Stimulated activated CD8-positive, alpha-beta memory T cell treated with anti-CD3 and anti-CD28 coated beads, Interleukin-15, amount 100 ng/mL, for 1 hour (primary cell): ENCODE results near the gene SLC35A5.

Experiments used
- DNase-seq: peaks from one replicate; pipeline ENCODE4 v3.0.0-alpha.2; 2020; ENCODE audit warnings: low read depth

Gene SLC35A5

GRCh38 chr3:112572701-112573100 lies 10.9 kb downstream of the SLC35A5 start:
- DNase-seq, result no peak

- no peak for DNase-seq
These were observed 17.4 kb downstream of the SLC35A5 start for GRCh38 chr3:112579232-112579631.

GRCh38 chr3:112579697-112580096 lies 17.9 kb downstream of the SLC35A5 start:
- no peak for DNase-seq

GRCh38 chr3:112582244-112582874 lies 20.5 kb downstream of the SLC35A5 start:
- DNase-seq, result no peak

- DNase-seq, result no peak
These were observed 21.3 kb downstream of the SLC35A5 start for GRCh38 chr3:112583105-112583504.

- DNase-seq, result no peak
These were observed 23.9 kb downstream of the SLC35A5 start for GRCh38 chr3:112585782-112586181.

GRCh38 chr3:112587336-112587735 lies 25.5 kb downstream of the SLC35A5 start:
- no peak for DNase-seq

- DNase-seq, result no peak
These were observed 31.4 kb downstream of the SLC35A5 start for GRCh38 chr3:112593258-112593657.

- no peak for DNase-seq
These were observed 33.0 kb downstream of the SLC35A5 start for GRCh38 chr3:112594856-112595255.

GRCh38 chr3:112597945-112598344 lies 36.1 kb downstream of the SLC35A5 start:
- DNase-seq, result no peak

- no peak for DNase-seq
These were observed 36.9 kb downstream of the SLC35A5 start for GRCh38 chr3:112598731-112599130.

GRCh38 chr3:112602217-112602838 lies 40.5 kb downstream of the SLC35A5 start:
- no peak for DNase-seq

GRCh38 chr3:112604536-112604935 lies 42.7 kb downstream of the SLC35A5 start:
- DNase-seq, result no peak

- DNase-seq, result no peak
These were observed 43.4 kb downstream of the SLC35A5 start for GRCh38 chr3:112605285-112605684.

- DNase-seq, result no peak
These were observed 44.3 kb downstream of the SLC35A5 start for GRCh38 chr3:112606098-112606497.

- DNase-seq, result no peak
These were observed 46.0 kb downstream of the SLC35A5 start for GRCh38 chr3:112607863-112608262.

GRCh38 chr3:112610121-112610520 lies 48.3 kb downstream of the SLC35A5 start:
- DNase-seq, result no peak

- DNase-seq, result no peak
These were observed 50.1 kb downstream of the SLC35A5 start for GRCh38 chr3:112611752-112612515.

- no peak for DNase-seq
These were observed 54.3 kb downstream of the SLC35A5 start for GRCh38 chr3:112615989-112616731.

GRCh38 chr3:112617285-112617684 lies 55.4 kb downstream of the SLC35A5 start:
- no peak for DNase-seq

GRCh38 chr3:112619295-112619694 lies 57.5 kb downstream of the SLC35A5 start:
- no peak for DNase-seq

GRCh38 chr3:112623213-112623612 lies 61.4 kb downstream of the SLC35A5 start:
- no peak for DNase-seq

GRCh38 chr3:112623717-112624116 lies 61.9 kb downstream of the SLC35A5 start:
- DNase-seq, result no peak
